ENCODE data around the gene TRIM8. TPM values are rescaled to one million over a fixed set of nuclear protein-coding genes. Genes with fewer than 3 reads are reported as not detected.
A peak's percentile ranks its signal among the peaks of the same experiment; 100 is the strongest.

The TRIM8 gene
- total RNA-seq, 2 donors from 2014 or later: 63.6 to 73.0 TPM

DNA sequence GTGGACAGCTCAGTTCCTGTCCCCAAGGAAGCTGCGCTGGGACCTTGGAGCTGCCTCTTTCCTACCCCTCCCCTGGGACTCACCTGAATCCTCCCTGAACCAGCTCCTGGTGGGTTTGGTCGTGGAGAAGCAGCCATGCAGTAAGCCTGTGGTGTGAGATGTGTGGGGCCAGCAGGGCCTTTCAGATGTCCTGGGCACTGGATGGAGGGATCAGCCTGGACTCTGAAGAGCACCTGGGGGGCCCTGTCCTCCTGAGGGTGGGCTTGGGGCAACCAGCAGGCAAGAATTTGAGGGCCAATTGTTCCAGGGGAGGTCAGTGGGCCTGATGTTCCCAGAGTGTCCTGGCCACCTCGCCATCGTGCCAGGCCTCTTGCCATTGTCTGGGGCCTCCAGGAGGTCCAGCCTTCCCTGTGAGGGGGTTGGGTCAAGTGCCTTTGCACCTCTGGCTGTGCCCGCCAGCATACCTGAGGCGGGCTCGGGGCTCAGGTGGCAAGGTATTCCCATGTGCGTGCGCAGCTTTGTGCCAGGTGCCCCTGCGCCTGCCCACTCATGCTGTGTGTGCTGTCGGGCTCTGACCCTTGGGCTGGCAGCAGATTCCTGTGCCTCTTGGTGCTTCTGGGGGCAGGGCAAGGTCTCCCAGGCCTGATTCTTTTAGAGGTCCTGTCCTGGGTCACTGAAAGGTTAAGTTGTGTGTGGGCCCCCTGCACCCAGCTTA is 7.3 kb downstream of the TRIM8 start:
- peaks cover 2% of the 10 kb centered on the region for H3K36me3 Mint-ChIP-seq (ENCODE audit: low read depth)
- H3K4me1 Mint-ChIP-seq: peaks cover 54% of the 10 kb centered on the region
- ATAC-seq (no peak), DNase-seq (no peak)
- H3K9me3 ChIP-seq (ENCODE audit: control insufficient read depth, low read length, poor library complexity, severe bottlenecking): no peaks in the 10 kb centered on the region
- no peaks in the 10 kb centered on the region for H3K27me3 Mint-ChIP-seq
- peak overlapping the region; percentile 99 for H3K27ac Mint-ChIP-seq
- H3K4me3 Mint-ChIP-seq: peak overlapping the region; percentile 62

- peak overlapping the region; percentile 62 for H3K4me3 Mint-ChIP-seq
- H3K4me1 Mint-ChIP-seq: peaks cover 52% of the 10 kb centered on the region
- DNase-seq (no peak), ATAC-seq (no peak)
- H3K27ac Mint-ChIP-seq: peak overlapping the region; percentile 99
- H3K27me3 Mint-ChIP-seq: no peaks in the 10 kb centered on the region
- no peaks in the 10 kb centered on the region for H3K9me3 ChIP-seq (ENCODE audit: control insufficient read depth, low read length, poor library complexity, severe bottlenecking)
- peaks cover 2% of the 10 kb centered on the region for H3K36me3 Mint-ChIP-seq (ENCODE audit: low read depth)
Observed at GRCh38 chr10:102652170-102652916, 8.1 kb downstream of the TRIM8 start.

DNA sequence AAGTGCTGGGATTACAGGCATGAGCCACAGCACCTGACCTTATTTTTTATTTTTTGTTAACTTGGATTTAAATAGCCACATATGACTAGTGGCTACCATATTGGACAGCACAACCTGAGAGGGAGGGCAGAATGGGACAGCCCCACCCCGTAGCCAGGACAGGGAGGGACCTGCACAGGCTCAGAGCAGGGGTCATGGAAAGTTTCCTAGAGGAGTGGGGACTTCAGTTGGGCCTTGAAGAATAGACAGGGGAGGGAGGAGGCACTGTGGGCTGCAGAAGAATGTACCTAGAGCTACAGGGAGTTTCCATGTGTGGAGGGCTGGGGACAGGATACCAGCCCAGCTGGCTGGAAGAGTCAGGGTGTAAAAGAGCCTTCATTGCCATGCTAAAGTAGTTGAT is 8.8 kb downstream of the TRIM8 start:
- peaks cover 2% of the 10 kb centered on the region for H3K36me3 Mint-ChIP-seq (ENCODE audit: low read depth)
- H3K27me3 Mint-ChIP-seq: no peaks in the 10 kb centered on the region
- H3K4me1 Mint-ChIP-seq: peaks cover 52% of the 10 kb centered on the region
- H3K4me3 Mint-ChIP-seq: no peak overlapping the region
- DNase-seq: no peak
- H3K27ac Mint-ChIP-seq: peak overlapping the region; percentile 99
- H3K9me3 ChIP-seq (ENCODE audit: control insufficient read depth, low read length, poor library complexity, severe bottlenecking): no peaks in the 10 kb centered on the region
- ATAC-seq: no peak

GRCh38 chr10:102654566-102654965 is 10.3 kb downstream of the TRIM8 start:
- no peak overlapping the region for H3K4me3 Mint-ChIP-seq
- no peaks in the 10 kb centered on the region for H3K27me3 Mint-ChIP-seq
- H3K9me3 ChIP-seq (ENCODE audit: control insufficient read depth, low read length, poor library complexity, severe bottlenecking): no peaks in the 10 kb centered on the region
- DNase-seq (no peak), ATAC-seq (no peak)
- peaks cover 2% of the 10 kb centered on the region for H3K36me3 Mint-ChIP-seq (ENCODE audit: low read depth)
- peak overlapping the region; percentile 99 for H3K27ac Mint-ChIP-seq
- H3K4me1 Mint-ChIP-seq: peaks cover 45% of the 10 kb centered on the region

DNA sequence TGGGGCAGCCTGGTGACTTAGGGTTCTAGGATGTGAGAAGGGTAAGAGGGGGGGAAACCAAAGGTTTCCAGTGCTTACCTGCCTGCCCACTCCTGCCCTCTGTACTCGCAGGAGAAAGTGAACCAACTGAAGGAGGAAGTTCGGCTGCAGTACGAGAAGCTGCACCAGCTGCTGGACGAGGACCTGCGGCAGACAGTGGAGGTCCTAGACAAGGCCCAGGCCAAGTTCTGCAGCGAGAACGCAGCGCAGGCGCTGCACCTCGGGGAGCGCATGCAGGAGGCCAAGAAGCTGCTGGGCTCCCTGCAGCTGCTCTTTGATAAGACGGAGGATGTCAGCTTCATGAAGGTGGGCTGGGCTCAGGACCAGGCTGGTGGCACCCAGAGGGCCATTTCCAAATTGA is 10.7 kb downstream of the TRIM8 start:
- Mint-ChIP-seq H3K4me3 (no peak overlapping the region), H3K36me3 (ENCODE audit: low read depth) (peaks cover 2% of the 10 kb centered on the region), H3K4me1 (peaks cover 43% of the 10 kb centered on the region), H3K27me3 (no peaks in the 10 kb centered on the region), H3K27ac (no peak overlapping the region)
- DNase-seq: no peak
- ATAC-seq: no peak
- H3K9me3 ChIP-seq (ENCODE audit: control insufficient read depth, low read length, poor library complexity, severe bottlenecking): no peaks in the 10 kb centered on the region

- H3K4me1 Mint-ChIP-seq: peaks cover 40% of the 10 kb centered on the region
- no peaks in the 10 kb centered on the region for H3K9me3 ChIP-seq (ENCODE audit: control insufficient read depth, low read length, poor library complexity, severe bottlenecking)
- no peak overlapping the region for H3K4me3 Mint-ChIP-seq
- DNase-seq: no peak
- H3K36me3 Mint-ChIP-seq (ENCODE audit: low read depth): peaks cover 2% of the 10 kb centered on the region
- H3K27ac Mint-ChIP-seq: no peak overlapping the region
- ATAC-seq: no peak
- H3K27me3 Mint-ChIP-seq: no peaks in the 10 kb centered on the region
Observed at GRCh38 chr10:102656026-102656425, 11.7 kb downstream of the TRIM8 start.

DNA sequence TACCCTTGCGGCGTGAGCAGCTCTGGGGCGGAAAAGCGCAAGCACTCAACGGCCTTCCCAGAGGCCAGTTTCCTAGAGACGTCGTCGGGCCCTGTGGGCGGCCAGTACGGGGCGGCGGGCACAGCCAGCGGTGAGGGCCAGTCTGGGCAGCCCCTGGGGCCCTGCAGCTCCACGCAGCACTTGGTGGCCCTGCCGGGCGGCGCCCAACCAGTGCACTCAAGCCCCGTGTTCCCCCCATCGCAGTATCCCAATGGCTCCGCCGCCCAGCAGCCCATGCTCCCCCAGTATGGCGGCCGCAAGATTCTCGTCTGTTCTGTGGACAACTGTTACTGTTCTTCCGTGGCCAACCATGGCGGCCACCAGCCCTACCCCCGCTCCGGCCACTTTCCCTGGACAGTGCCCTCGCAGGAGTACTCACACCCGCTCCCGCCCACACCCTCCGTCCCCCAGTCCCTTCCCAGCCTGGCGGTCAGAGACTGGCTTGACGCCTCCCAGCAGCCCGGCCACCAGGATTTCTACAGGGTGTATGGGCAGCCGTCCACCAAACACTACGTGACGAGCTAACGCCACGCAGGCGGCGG is 12.6 kb downstream of the TRIM8 start:
- Mint-ChIP-seq H3K36me3 (ENCODE audit: low read depth) (peaks cover 2% of the 10 kb centered on the region), H3K4me1 (peaks cover 43% of the 10 kb centered on the region), H3K27ac (peak overlapping the region; percentile 24), H3K27me3 (no peaks in the 10 kb centered on the region), H3K4me3 (no peak overlapping the region)
- DNase-seq (no peak), ATAC-seq (no peak)
- no peaks in the 10 kb centered on the region for H3K9me3 ChIP-seq (ENCODE audit: control insufficient read depth, low read length, poor library complexity, severe bottlenecking)

DNA sequence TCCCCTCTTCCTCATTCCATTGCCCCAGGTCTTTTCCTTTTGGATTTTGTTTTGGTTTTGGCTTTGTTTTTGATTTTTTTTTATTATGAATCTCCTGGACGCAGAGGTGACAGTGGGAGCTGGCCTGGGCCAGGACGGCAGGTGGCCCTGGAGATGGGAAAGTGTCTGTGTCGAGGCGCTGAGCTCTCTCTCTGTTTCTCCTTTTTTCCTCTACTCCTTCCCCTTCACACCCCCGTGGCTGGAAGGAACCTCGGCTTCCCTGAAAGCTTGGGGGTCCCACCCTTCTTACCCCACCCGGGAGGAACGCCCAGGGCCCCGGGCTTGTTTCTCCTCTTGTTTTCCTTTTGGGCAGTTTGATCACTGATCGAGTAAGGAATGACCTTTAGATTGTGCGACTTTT is 13.2 kb downstream of the TRIM8 start:
- no peaks in the 10 kb centered on the region for H3K27me3 Mint-ChIP-seq
- no peaks in the 10 kb centered on the region for H3K9me3 ChIP-seq (ENCODE audit: control insufficient read depth, low read length, poor library complexity, severe bottlenecking)
- no peak for ATAC-seq
- peaks cover 2% of the 10 kb centered on the region for H3K36me3 Mint-ChIP-seq (ENCODE audit: low read depth)
- peaks cover 39% of the 10 kb centered on the region for H3K4me1 Mint-ChIP-seq
- no peak overlapping the region for H3K4me3 Mint-ChIP-seq
- no peak for DNase-seq
- H3K27ac Mint-ChIP-seq: peak overlapping the region; percentile 24

DNA sequence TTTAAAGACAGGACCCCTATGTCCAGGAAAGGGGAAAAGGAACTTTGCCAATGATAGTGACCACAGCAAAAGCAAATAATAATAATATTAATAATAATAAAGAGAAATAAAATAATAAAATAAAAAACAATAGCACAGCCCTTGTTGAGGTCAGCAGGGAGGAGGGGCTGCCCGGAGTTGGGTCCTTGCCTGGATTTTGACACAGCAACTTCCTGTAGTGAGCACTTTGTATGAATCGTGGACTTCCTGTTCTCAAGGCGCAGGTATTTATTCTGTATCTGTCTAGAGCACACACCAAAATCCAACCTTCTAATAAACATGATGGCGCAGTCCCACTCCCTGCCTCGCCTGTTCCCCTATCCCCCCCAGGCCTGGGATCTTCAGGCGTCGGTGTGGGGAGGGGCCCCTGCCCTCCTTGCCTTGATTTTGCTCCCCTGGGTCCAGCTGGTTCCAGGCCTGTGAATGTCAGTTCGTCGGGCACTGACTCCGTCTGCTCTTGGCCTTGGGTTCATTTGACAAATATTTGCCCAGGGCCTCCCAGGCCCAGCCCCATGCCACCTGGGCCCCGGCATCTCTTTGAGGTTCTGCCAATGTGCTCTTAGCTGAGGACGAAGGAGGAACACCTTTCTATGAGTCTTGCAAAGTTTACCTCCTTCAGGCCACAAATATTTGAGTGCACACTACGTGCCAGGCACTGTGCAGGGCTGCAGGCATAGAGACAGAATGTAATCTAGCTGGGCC is 13.9 kb downstream of the TRIM8 start:
- H3K27ac Mint-ChIP-seq: peak overlapping the region; percentile 79
- peak overlapping the region; percentile 70 for H3K4me3 Mint-ChIP-seq
- H3K27me3 Mint-ChIP-seq: no peaks in the 10 kb centered on the region
- H3K9me3 ChIP-seq (ENCODE audit: control insufficient read depth, low read length, poor library complexity, severe bottlenecking): no peaks in the 10 kb centered on the region
- peaks cover 36% of the 10 kb centered on the region for H3K4me1 Mint-ChIP-seq
- ATAC-seq (no peak), DNase-seq (no peak)
- H3K36me3 Mint-ChIP-seq (ENCODE audit: low read depth): peaks cover 2% of the 10 kb centered on the region

- peak overlapping the region; percentile 79 for H3K27ac Mint-ChIP-seq
- no peaks in the 10 kb centered on the region for H3K27me3 Mint-ChIP-seq
- H3K9me3 ChIP-seq (ENCODE audit: control insufficient read depth, low read length, poor library complexity, severe bottlenecking): no peaks in the 10 kb centered on the region
- peak overlapping the region; percentile 67 for H3K4me3 Mint-ChIP-seq
- DNase-seq (no peak), ATAC-seq (no peak)
- H3K4me1 Mint-ChIP-seq: peaks cover 32% of the 10 kb centered on the region
- H3K36me3 Mint-ChIP-seq (ENCODE audit: low read depth): no peaks in the 10 kb centered on the region
Observed at GRCh38 chr10:102658802-102659201, 14.5 kb downstream of the TRIM8 start.

DNA sequence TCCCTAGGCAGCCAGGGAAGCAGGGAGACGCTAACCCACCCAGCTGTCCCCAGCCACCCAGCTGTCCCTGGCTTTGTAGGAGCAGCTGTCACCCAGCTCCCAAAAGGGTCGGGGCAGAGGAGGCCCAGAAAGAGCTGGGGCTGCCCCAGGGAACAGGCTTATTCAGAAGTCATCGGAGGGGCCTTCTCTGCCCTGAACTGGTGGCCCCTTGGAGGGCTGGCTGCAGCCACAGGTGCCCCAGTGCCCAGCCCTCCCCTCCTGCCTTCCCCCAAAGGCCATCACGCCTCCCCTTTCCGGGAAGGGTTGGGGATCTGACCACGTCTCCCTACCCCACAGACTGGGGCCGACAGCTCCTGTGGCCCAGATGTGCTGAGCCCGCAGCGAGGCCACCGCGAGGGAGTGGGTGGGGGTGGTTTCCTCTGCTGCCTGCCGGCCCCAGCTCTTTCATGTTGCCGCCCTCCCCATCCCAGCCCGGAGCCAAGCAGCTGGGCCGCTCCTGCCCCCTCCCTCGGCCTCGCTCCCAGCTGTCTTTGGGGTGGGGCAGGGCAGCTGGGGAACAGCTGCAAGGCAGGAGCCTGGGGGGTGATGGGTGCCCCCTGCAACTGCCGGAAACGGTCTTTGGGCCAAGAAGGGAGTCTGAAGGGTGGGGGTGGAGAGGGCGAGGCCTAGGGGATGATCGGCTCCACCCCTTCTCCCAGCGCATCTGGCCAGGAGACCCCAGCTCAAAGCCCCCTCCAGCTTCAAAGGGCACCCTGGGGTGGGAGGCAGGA is 16.8 kb downstream of the TRIM8 start:
- Mint-ChIP-seq H3K4me3 (peak overlapping the region; percentile 80), H3K4me1 (peaks cover 29% of the 10 kb centered on the region), H3K36me3 (ENCODE audit: low read depth) (no peaks in the 10 kb centered on the region), H3K27ac (peak overlapping the region; percentile 83), H3K27me3 (no peaks in the 10 kb centered on the region)
- DNase-seq (peak; percentile 36 to 46 (median 40)), ATAC-seq (peak; percentile 91)
- H3K9me3 ChIP-seq (ENCODE audit: control insufficient read depth, low read length, poor library complexity, severe bottlenecking): no peaks in the 10 kb centered on the region

- Mint-ChIP-seq H3K27ac (peak overlapping the region; percentile 83), H3K4me3 (peak overlapping the region; percentile 80), H3K36me3 (ENCODE audit: low read depth) (no peaks in the 10 kb centered on the region), H3K27me3 (no peaks in the 10 kb centered on the region), H3K4me1 (peaks cover 29% of the 10 kb centered on the region)
- H3K9me3 ChIP-seq (ENCODE audit: control insufficient read depth, low read length, poor library complexity, severe bottlenecking): no peaks in the 10 kb centered on the region
- DNase-seq (no peak), ATAC-seq (peak; percentile 16)
Observed at GRCh38 chr10:102661658-102662028, 17.4 kb downstream of the TRIM8 start.

All from T-helper 17 cell (primary cell).